Measurements from ENCODE around the gene UBALD1.

GRCh38 chr16:4659363-4660353 is 45.0 kb upstream of the UBALD1 start:
- TF ChIP-seq CTCF (IDR thresholded peaks at IDR 0.05; ENCODE audit: poor library complexity): no peak
- no peak for TF ChIP-seq EZH2 (IDR thresholded peaks at IDR 0.05; ENCODE audit: borderline replicate concordance)
- TF ChIP-seq EZH2phosphoT487 (IDR thresholded peaks at IDR 0.05; ENCODE audit: low read depth, severe bottlenecking, unreplicated experiment): no peak

Data from hepatocyte (in vitro differentiated cells).